ENCODE measurements around the gene SMCO1. TPM values are rescaled to one million over a fixed set of nuclear protein-coding genes. Genes with fewer than 3 reads are reported as not detected.

Gene SMCO1
- total and polyA plus RNA-seq, 2 donors from 2014 or later, result not detected

GRCh38 chr3:196546537-196546936, 31.4 kb upstream of the SMCO1 start:
- Histone ChIP-seq H3K4me3 (ENCODE audit: low read length in 3 of 3) (no peak overlapping the region), H3K4me1 (ENCODE audit: control insufficient read depth in 2 of 3, insufficient read depth in 2 of 3, low read depth in 1 of 3, low read length in 3 of 3) (no peaks in the 10 kb centered on the region), H3K27ac (ENCODE audit: low read depth in 2 of 2, low read length in 2 of 2) (no peak overlapping the region), H3K9ac (ENCODE audit: low read length in 3 of 3) (no peak overlapping the region), H3K27me3 (ENCODE audit: control insufficient read depth, insufficient read depth, low read length) (no peaks in the 10 kb centered on the region), H3K9me3 (ENCODE audit: control insufficient read depth in 2 of 3, insufficient read depth in 1 of 3, low read length in 3 of 3) (no peaks in the 10 kb centered on the region), H3K36me3 (ENCODE audit: control insufficient read depth in 2 of 3, insufficient read depth in 3 of 3, low read length in 3 of 3) (no peaks in the 10 kb centered on the region)
- intact Hi-C loops (cut with DNase I), result no loop called here
- no peak for TF ChIP-seq CTCF (IDR thresholded peaks at IDR 0.05; ENCODE audit: borderline replicate concordance, extremely low read depth, insufficient read depth)
- FAIRE-seq, result no peak
- no peak for DNase-seq

- no peak overlapping the region for H3K27ac ChIP-seq (ENCODE audit: low read depth in 2 of 2, low read length in 2 of 2)
- no peak overlapping the region for H3K9ac ChIP-seq (ENCODE audit: low read length in 3 of 3)
- no peaks in the 10 kb centered on the region for H3K27me3 ChIP-seq (ENCODE audit: control insufficient read depth, insufficient read depth, low read length)
- H3K36me3 ChIP-seq (ENCODE audit: control insufficient read depth in 2 of 3, insufficient read depth in 3 of 3, low read length in 3 of 3), result no peaks in the 10 kb centered on the region
- no peaks in the 10 kb centered on the region for H3K9me3 ChIP-seq (ENCODE audit: control insufficient read depth in 2 of 3, insufficient read depth in 1 of 3, low read length in 3 of 3)
- no peaks in the 10 kb centered on the region for H3K4me1 ChIP-seq (ENCODE audit: control insufficient read depth in 2 of 3, insufficient read depth in 2 of 3, low read depth in 1 of 3, low read length in 3 of 3)
- intact Hi-C loops (cut with DNase I), result no loop called here
- DNase-seq, result no peak
- TF ChIP-seq CTCF (IDR thresholded peaks at IDR 0.05; ENCODE audit: borderline replicate concordance, extremely low read depth, insufficient read depth), result no peak
- FAIRE-seq, result no peak
- H3K4me3 ChIP-seq (ENCODE audit: low read length in 3 of 3), result no peak overlapping the region
Measured at GRCh38 chr3:196544491-196544992, 29.4 kb upstream of the SMCO1 start.

- no peak for DNase-seq
- no peak for TF ChIP-seq CTCF (IDR thresholded peaks at IDR 0.05; ENCODE audit: borderline replicate concordance, extremely low read depth, insufficient read depth)
- Histone ChIP-seq H3K4me1 (ENCODE audit: control insufficient read depth in 2 of 3, insufficient read depth in 2 of 3, low read depth in 1 of 3, low read length in 3 of 3) (no peaks in the 10 kb centered on the region), H3K4me3 (ENCODE audit: low read length in 3 of 3) (no peak overlapping the region), H3K27me3 (ENCODE audit: control insufficient read depth, insufficient read depth, low read length) (no peaks in the 10 kb centered on the region), H3K9me3 (ENCODE audit: control insufficient read depth in 2 of 3, insufficient read depth in 1 of 3, low read length in 3 of 3) (no peaks in the 10 kb centered on the region), H3K27ac (ENCODE audit: low read depth in 2 of 2, low read length in 2 of 2) (no peak overlapping the region), H3K9ac (ENCODE audit: low read length in 3 of 3) (no peak overlapping the region), H3K36me3 (ENCODE audit: control insufficient read depth in 2 of 3, insufficient read depth in 3 of 3, low read length in 3 of 3) (no peaks in the 10 kb centered on the region)
- intact Hi-C loops (cut with DNase I), result no loop called here
- no peak for FAIRE-seq
Measured at GRCh38 chr3:196541684-196542445, 26.7 kb upstream of the SMCO1 start.
